HepG2 (cell line): ENCODE results near the gene DMXL2.

Experiments
- CTCF ChIP-seq: sonication (generic); formaldehyde crosslinking; IDR thresholded peaks from 2 replicates; pipeline ENCODE4 v1.5.0; 2020; ENCODE audit warnings: mild to moderate bottlenecking, missing genetic modification reagents, moderate library complexity
- NAIF1 ChIP-seq: sonication (generic); formaldehyde crosslinking; IDR thresholded peaks from 2 replicates; pipeline ENCODE4 v1.5.0; 2020; ENCODE audit warnings: mild to moderate bottlenecking, missing genetic modification reagents, borderline replicate concordance
- POLR2A ChIP-seq, 2 experiments: IDR thresholded peaks; 2 replicates each; pipeline ENCODE4 v1.6.1; 2011; ENCODE audit warnings: low read depth in 2 of 2, low read length in 2 of 2, mild to moderate bottlenecking in 1 of 2, moderate library complexity in 1 of 2; ENCODE audit not compliant: insufficient read depth in 1 of 2
- TF ChIP-seq, protein P1 (sequence below): sonication (generic); formaldehyde crosslinking; IDR thresholded peaks from 2 replicates; pipeline ENCODE4 v1.5.0; 2020; ENCODE audit warnings: missing genetic modification reagents

DNA sequence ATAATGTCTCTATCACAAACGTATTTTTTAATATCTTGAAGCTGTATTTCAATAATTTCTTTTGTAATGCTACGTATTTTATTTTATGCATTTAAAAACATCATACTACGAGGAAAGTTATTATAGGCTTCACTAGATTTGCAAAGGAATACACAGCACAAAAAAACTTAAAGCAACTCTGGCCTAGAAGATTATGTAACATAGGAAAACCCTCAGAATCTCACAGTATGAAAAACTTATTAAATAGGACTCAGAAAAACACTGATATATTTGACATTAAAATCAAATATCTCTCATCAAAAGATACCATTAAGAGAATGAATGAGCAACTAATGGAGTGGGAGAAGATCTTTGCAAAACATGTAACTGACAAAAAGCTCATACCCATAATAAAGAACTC, 63.7 kb downstream of the DMXL2 start:
- no peak for TF ChIP-seq CTCF (CRISPR knock-in tag)
- no peak for TF ChIP-seq POLR2A (IDR thresholded peaks at IDR 0.05; ENCODE audit: insufficient read depth in 1 of 2, low read depth in 2 of 2, low read length in 2 of 2)
- TF ChIP-seq, protein P1, sequence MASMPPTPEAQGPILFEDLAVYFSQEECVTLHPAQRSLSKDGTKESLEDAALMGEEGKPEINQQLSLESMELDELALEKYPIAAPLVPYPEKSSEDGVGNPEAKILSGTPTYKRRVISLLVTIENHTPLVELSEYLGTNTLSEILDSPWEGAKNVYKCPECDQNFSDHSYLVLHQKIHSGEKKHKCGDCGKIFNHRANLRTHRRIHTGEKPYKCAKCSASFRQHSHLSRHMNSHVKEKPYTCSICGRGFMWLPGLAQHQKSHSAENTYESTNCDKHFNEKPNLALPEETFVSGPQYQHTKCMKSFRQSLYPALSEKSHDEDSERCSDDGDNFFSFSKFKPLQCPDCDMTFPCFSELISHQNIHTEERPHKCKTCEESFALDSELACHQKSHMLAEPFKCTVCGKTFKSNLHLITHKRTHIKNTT (CRISPR knock-in tag), result no peak
- TF ChIP-seq NAIF1, result no peak
